ENCODE data around the gene TWNK.

TWNK gene

DNA sequence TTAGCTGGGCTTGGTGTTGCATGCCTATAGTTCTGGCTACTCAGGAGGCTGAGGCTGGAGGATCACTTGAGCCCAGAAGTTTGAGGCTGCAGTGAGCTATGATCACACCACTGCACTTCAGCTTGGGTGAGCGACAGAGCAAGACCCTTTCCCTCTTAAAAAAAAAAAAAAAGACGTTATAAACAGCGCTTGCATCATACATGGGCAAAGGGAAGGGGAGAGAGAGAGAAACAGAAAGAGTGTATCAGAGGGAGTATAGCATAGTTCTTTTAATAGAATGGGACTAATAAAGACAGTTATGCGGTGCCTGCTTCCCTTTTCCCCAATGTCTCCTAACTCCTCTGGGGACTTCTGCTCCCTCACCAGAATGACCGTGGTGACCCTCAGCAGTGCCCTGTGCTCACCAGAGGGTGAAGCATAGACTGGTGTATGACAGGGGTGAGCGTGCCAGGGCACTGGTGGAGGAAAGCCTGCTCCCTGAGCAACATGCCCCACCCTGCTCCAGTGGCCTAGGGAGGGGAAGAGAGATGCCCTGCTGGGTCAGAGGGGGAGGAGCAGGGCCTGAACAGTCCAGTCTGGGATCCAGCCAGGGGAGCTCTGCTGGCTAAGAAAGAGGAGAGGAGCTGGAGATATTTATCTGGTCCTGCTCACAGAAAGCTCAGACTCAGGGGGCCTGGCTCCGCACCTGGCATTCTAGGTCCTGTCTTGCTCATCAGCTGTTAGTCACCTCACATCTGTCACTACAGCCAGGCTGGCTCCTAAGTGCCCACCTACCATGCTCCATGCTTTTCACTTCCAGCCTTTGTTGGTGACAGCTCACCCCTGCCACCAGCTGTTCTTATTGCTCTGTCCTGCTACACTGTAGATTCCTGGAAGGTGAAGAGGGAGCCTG, 41.3 kb downstream of the TWNK start:
- Histone ChIP-seq H3F3A (ENCODE audit: insufficient read depth, low read length) (no peaks in the 10 kb centered on the region), H3K9me3 (replicated peaks; ENCODE audit: insufficient read depth, low read length) (no peaks in the 10 kb centered on the region), H3K4me1 (ENCODE audit: low read length) (peaks cover 7% of the 10 kb centered on the region; the same call in 1 of the 2 replicates), H3K79me2 (ENCODE audit: low read length) (no peaks in the 10 kb centered on the region), H3K4me3 (ENCODE audit: low read length) (no peak overlapping the region), H2AFZ (ENCODE audit: low read length) (no peak overlapping the region), H3K9me2 (replicated peaks; ENCODE audit: insufficient read depth, low read length) (no peaks in the 10 kb centered on the region), H3K4me2 (ENCODE audit: low read depth, low read length) (no peak overlapping the region), H3K27ac (ENCODE audit: low read length) (no peak overlapping the region), H3K9ac (ENCODE audit: low read length) (no peak overlapping the region), H3K36me3 (replicated peaks; ENCODE audit: insufficient read depth, low read length) (no peaks in the 10 kb centered on the region), H3K27me3 (replicated peaks; ENCODE audit: insufficient read depth, low read length) (peaks cover 59% of the 10 kb centered on the region), H4K20me1 (ENCODE audit: insufficient read depth, low read length) (no peaks in the 10 kb centered on the region)
- DNase-seq: no peak
- no peak for TF ChIP-seq CTCF (IDR thresholded peaks at IDR 0.05; ENCODE audit: low read length)
- TF ChIP-seq EZH2 (optimal IDR thresholded peaks at IDR 0.05; ENCODE audit: low read depth, low read length): no peak
- TF ChIP-seq EZH2phosphoT487 (IDR thresholded peaks at IDR 0.05; ENCODE audit: low read length): no peak

DNA sequence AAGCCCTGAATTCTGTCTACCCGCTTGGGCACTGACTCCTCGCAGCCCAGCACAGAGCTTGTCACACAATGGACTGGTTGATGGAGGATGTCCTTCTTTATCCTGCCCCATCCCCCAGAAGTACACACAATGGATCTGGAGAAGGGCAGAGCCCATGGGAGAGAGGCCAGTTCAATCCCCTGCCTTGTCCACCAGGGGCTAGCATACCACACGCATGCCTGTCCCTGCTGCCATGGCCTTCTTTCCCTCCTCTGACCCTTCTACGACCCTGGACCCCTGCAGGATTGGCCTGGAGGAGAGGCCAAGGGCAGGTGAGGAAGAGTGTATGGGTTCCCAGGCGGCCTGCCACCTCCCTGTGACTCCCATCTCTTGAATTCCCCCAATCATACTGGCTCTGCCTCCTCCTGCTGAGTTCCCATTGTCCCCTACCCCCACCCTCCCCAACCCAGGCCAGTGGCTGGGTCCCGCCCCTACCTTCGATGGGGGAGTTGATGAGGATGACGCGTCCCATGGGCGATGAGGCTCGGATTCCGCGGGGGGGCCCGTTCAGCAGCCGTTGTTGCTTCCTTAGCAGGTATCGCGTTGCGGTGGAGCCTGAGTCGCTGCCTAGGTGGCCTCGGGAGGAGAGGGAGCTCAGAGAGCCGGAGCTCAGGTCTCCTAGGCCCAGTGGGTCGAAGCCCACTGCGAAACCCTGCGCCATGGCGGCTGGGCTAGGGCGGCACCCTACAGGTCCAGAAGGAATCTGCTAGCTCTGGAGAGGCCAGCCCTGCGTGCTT, 42.4 kb downstream of the TWNK start:
- Histone ChIP-seq H3K4me3 (ENCODE audit: low read length) (no peak overlapping the region), H3K4me2 (ENCODE audit: low read depth, low read length) (no peak overlapping the region), H4K20me1 (ENCODE audit: insufficient read depth, low read length) (no peaks in the 10 kb centered on the region), H3K9me2 (replicated peaks; ENCODE audit: insufficient read depth, low read length) (no peaks in the 10 kb centered on the region), H3K79me2 (ENCODE audit: low read length) (no peaks in the 10 kb centered on the region), H3K9ac (ENCODE audit: low read length) (no peak overlapping the region), H3K9me3 (replicated peaks; ENCODE audit: insufficient read depth, low read length) (no peaks in the 10 kb centered on the region), H3F3A (ENCODE audit: insufficient read depth, low read length) (no peaks in the 10 kb centered on the region), H3K36me3 (replicated peaks; ENCODE audit: insufficient read depth, low read length) (no peaks in the 10 kb centered on the region), H3K4me1 (ENCODE audit: low read length) (peaks cover 7% of the 10 kb centered on the region; the same call in 1 of the 2 replicates), H3K27me3 (replicated peaks; ENCODE audit: insufficient read depth, low read length) (peaks cover 63% of the 10 kb centered on the region), H3K27ac (ENCODE audit: low read length) (no peak overlapping the region), H2AFZ (ENCODE audit: low read length) (no peak overlapping the region)
- TF ChIP-seq EZH2 (optimal IDR thresholded peaks at IDR 0.05; ENCODE audit: low read depth, low read length) (no peak), EZH2phosphoT487 (IDR thresholded peaks at IDR 0.05; ENCODE audit: low read length) (no peak)
- DNase-seq: no peak

- Histone ChIP-seq H3K79me2 (ENCODE audit: low read length) (no peaks in the 10 kb centered on the region), H2AFZ (ENCODE audit: low read length) (peak overlapping the region; percentile 99), H3F3A (ENCODE audit: insufficient read depth, low read length) (no peaks in the 10 kb centered on the region), H3K9me2 (replicated peaks; ENCODE audit: insufficient read depth, low read length) (no peaks in the 10 kb centered on the region), H3K4me2 (ENCODE audit: low read depth, low read length) (peak overlapping the region; percentile 100), H3K36me3 (replicated peaks; ENCODE audit: insufficient read depth, low read length) (no peaks in the 10 kb centered on the region), H3K4me1 (ENCODE audit: low read length) (peaks cover 7% of the 10 kb centered on the region; the same call in 1 of the 2 replicates), H3K27me3 (replicated peaks; ENCODE audit: insufficient read depth, low read length) (peaks cover 72% of the 10 kb centered on the region), H3K4me3 (ENCODE audit: low read length) (peak overlapping the region; percentile 75), H3K9me3 (replicated peaks; ENCODE audit: insufficient read depth, low read length) (no peaks in the 10 kb centered on the region), H3K9ac (ENCODE audit: low read length) (no peak overlapping the region), H3K27ac (ENCODE audit: low read length) (no peak overlapping the region), H4K20me1 (ENCODE audit: insufficient read depth, low read length) (no peaks in the 10 kb centered on the region)
- DNase-seq: no peak
- no peak for TF ChIP-seq EZH2phosphoT487 (IDR thresholded peaks at IDR 0.05; ENCODE audit: low read length)
- TF ChIP-seq CTCF (IDR thresholded peaks at IDR 0.05; ENCODE audit: low read length): no peak
- TF ChIP-seq EZH2 (optimal IDR thresholded peaks at IDR 0.05; ENCODE audit: low read depth, low read length): no peak
Observed at GRCh38 chr10:101030496-101031127, 43.3 kb downstream of the TWNK start.

All from MM.1S (cell line).